ENCODE data around the gene ELFN2. TPM values are rescaled to one million over a fixed set of nuclear protein-coding genes. Genes with fewer than 3 reads are reported as not detected.

ELFN2 gene
- total and polyA plus RNA-seq, 2 experiments from 2014 or later = 0.48 to 1.1 TPM

- Histone ChIP-seq H3K4me3 (peak overlapping the region; percentile 73), H3K27me3 (replicated peaks; ENCODE audit: insufficient read depth) (no peaks in the 10 kb centered on the region), H3F3A (ENCODE audit: insufficient read depth) (0 out of 2 replicates have a peak, but pooled peaks cover 3% of the 10 kb centered on the region), H3K79me2 (ENCODE audit: insufficient read depth) (no peaks in the 10 kb centered on the region), H4K20me1 (ENCODE audit: insufficient read depth) (no peaks in the 10 kb centered on the region), H3K36me3 (ENCODE audit: low read depth) (no peaks in the 10 kb centered on the region), H3K27ac (no peak overlapping the region), H3K9me2 (ENCODE audit: insufficient read depth) (no peaks in the 10 kb centered on the region), H3K4me2 (ENCODE audit: unreplicated experiment) (peak overlapping the region; percentile 65), H3K9me3 (ENCODE audit: low read depth) (no peaks in the 10 kb centered on the region), H3K4me1 (ENCODE audit: insufficient read depth) (no peaks in the 10 kb centered on the region), H3K9ac (no peak overlapping the region), H2AFZ (no peak overlapping the region)
- no peak for TF ChIP-seq EZH2 (IDR thresholded peaks at IDR 0.05; ENCODE audit: insufficient read depth, poor library complexity, severe bottlenecking)
- TF ChIP-seq EZH2phosphoT487 (IDR thresholded peaks at IDR 0.05; ENCODE audit: insufficient read depth, low read depth) = no peak
- DNase-seq = no peak
- in situ Hi-C loops (cut with MboI) = no loop called here
- WGBS, 2 experiments (ENCODE audit: low coverage in 1 of 2, low lambda C conversion rate in 2 of 2, missing lambda C conversion rate in 2 of 2) = 16 to 18% methylated on average over 34 to 43 of the region's 43 CpGs
These were observed 1.2 kb downstream of the ELFN2 start for GRCh38 chr22:37425800-37426705.

GRCh38 chr22:37425369-37425768 is 1.9 kb downstream of the ELFN2 start:
- no peaks in the 10 kb centered on the region for H3K27me3 ChIP-seq (replicated peaks; ENCODE audit: insufficient read depth)
- 82 to 87% methylated on average over 8 to 11 of the region's 11 CpGs for WGBS, 2 experiments (ENCODE audit: low coverage in 1 of 2, low lambda C conversion rate in 2 of 2, missing lambda C conversion rate in 2 of 2)
- H4K20me1 ChIP-seq (ENCODE audit: insufficient read depth) = no peaks in the 10 kb centered on the region
- no peaks in the 10 kb centered on the region for H3K9me2 ChIP-seq (ENCODE audit: insufficient read depth)
- H3K79me2 ChIP-seq (ENCODE audit: insufficient read depth) = no peaks in the 10 kb centered on the region
- in situ Hi-C loops (cut with MboI) = no loop called here
- H3K36me3 ChIP-seq (ENCODE audit: low read depth) = no peaks in the 10 kb centered on the region
- DNase-seq = no peak
- H3K4me3 ChIP-seq = no peak overlapping the region
- no peak overlapping the region for H2AFZ ChIP-seq
- no peak overlapping the region for H3K9ac ChIP-seq
- H3K9me3 ChIP-seq (ENCODE audit: low read depth) = no peaks in the 10 kb centered on the region
- no peak overlapping the region for H3K4me2 ChIP-seq (ENCODE audit: unreplicated experiment)
- H3K4me1 ChIP-seq (ENCODE audit: insufficient read depth) = peaks cover 4% of the 10 kb centered on the region; the same call in 1 of the 2 replicates
- TF ChIP-seq EZH2phosphoT487 (IDR thresholded peaks at IDR 0.05; ENCODE audit: insufficient read depth, low read depth) (no peak), EZH2 (IDR thresholded peaks at IDR 0.05; ENCODE audit: insufficient read depth, poor library complexity, severe bottlenecking) (no peak)
- H3K27ac ChIP-seq = no peak overlapping the region
- 0 out of 2 replicates have a peak, but pooled peaks cover 8% of the 10 kb centered on the region for H3F3A ChIP-seq (ENCODE audit: insufficient read depth)

- DNase-seq = no peak
- H3K36me3 ChIP-seq (ENCODE audit: low read depth) = no peaks in the 10 kb centered on the region
- H3K27ac ChIP-seq = no peak overlapping the region
- H3K9ac ChIP-seq = no peak overlapping the region
- H3K4me1 ChIP-seq (ENCODE audit: insufficient read depth) = peaks cover 4% of the 10 kb centered on the region; the same call in 1 of the 2 replicates
- no peaks in the 10 kb centered on the region for H3K9me3 ChIP-seq (ENCODE audit: low read depth)
- TF ChIP-seq EZH2 (IDR thresholded peaks at IDR 0.05; ENCODE audit: insufficient read depth, poor library complexity, severe bottlenecking) (no peak), EZH2phosphoT487 (IDR thresholded peaks at IDR 0.05; ENCODE audit: insufficient read depth, low read depth) (no peak)
- in situ Hi-C loops (cut with MboI) = no loop called here
- no peaks in the 10 kb centered on the region for H3K79me2 ChIP-seq (ENCODE audit: insufficient read depth)
- H3K4me2 ChIP-seq (ENCODE audit: unreplicated experiment) = no peak overlapping the region
- 0 out of 2 replicates have a peak, but pooled peaks cover 8% of the 10 kb centered on the region for H3F3A ChIP-seq (ENCODE audit: insufficient read depth)
- H4K20me1 ChIP-seq (ENCODE audit: insufficient read depth) = no peaks in the 10 kb centered on the region
- no peak overlapping the region for H3K4me3 ChIP-seq
- no peaks in the 10 kb centered on the region for H3K9me2 ChIP-seq (ENCODE audit: insufficient read depth)
- H3K27me3 ChIP-seq (replicated peaks; ENCODE audit: insufficient read depth) = peaks cover 6% of the 10 kb centered on the region; the same call in 1 of the 2 replicates
- H2AFZ ChIP-seq = no peak overlapping the region
- 89 to 92% methylated on average over 8 of the region's 8 CpGs for WGBS, 2 experiments (ENCODE audit: low coverage in 1 of 2, low lambda C conversion rate in 2 of 2, missing lambda C conversion rate in 2 of 2)
These were observed 4.0 kb downstream of the ELFN2 start for GRCh38 chr22:37423283-37423682.

GRCh38 chr22:37421468-37421877 is 5.8 kb downstream of the ELFN2 start:
- WGBS, 2 experiments (ENCODE audit: low coverage in 1 of 2, low lambda C conversion rate in 2 of 2, missing lambda C conversion rate in 2 of 2) = 71 to 75% methylated on average over 9 of the region's 9 CpGs
- Histone ChIP-seq H3K4me1 (ENCODE audit: insufficient read depth) (peaks cover 4% of the 10 kb centered on the region; the same call in 1 of the 2 replicates), H3K27me3 (replicated peaks; ENCODE audit: insufficient read depth) (peaks cover 6% of the 10 kb centered on the region; the same call in 1 of the 2 replicates), H3K36me3 (ENCODE audit: low read depth) (no peaks in the 10 kb centered on the region), H2AFZ (no peak overlapping the region), H3K9me2 (ENCODE audit: insufficient read depth) (no peaks in the 10 kb centered on the region), H3K27ac (no peak overlapping the region), H3K79me2 (ENCODE audit: insufficient read depth) (no peaks in the 10 kb centered on the region), H3F3A (ENCODE audit: insufficient read depth) (0 out of 2 replicates have a peak, but pooled peaks cover 8% of the 10 kb centered on the region), H3K9ac (no peak overlapping the region), H3K4me3 (no peak overlapping the region), H3K9me3 (ENCODE audit: low read depth) (no peaks in the 10 kb centered on the region), H3K4me2 (ENCODE audit: unreplicated experiment) (no peak overlapping the region), H4K20me1 (ENCODE audit: insufficient read depth) (no peaks in the 10 kb centered on the region)
- in situ Hi-C loops (cut with MboI) = no loop called here
- DNase-seq = no peak
- no peak for TF ChIP-seq EZH2 (IDR thresholded peaks at IDR 0.05; ENCODE audit: insufficient read depth, poor library complexity, severe bottlenecking)
- no peak for TF ChIP-seq EZH2phosphoT487 (IDR thresholded peaks at IDR 0.05; ENCODE audit: insufficient read depth, low read depth)

All from GM23248 (cell line).